Activated T-helper 17 cell treated with anti-CD3 and anti-CD28 coated beads, Interleukin-2, amount 50 U/mL, for 72 hours (primary cell): ENCODE measurements around the gene MGAT5B. TPM values are rescaled to one million over a fixed set of nuclear protein-coding genes. Genes with fewer than 3 reads are reported as not detected.

Source experiments
- ATAC-seq: fragments of 150-1000 bp; cut with Tn5 transposase; replicated peaks from 2 replicates; pipeline ENCODE4 v1.10.0; 2021; ENCODE audit warnings: mild to moderate bottlenecking, moderate library complexity
- H3K27ac Mint-ChIP-seq: one replicate; pipeline ENCODE4 v1.8.0; 2022; ENCODE audit warnings: mixed read lengths
- H3K27me3 Mint-ChIP-seq: one replicate; pipeline ENCODE4 v1.8.0; 2022; ENCODE audit warnings: mixed read lengths
- H3K36me3 Mint-ChIP-seq: one replicate; pipeline ENCODE4 v1.8.0; 2022; ENCODE audit warnings: low read depth, mild to moderate bottlenecking, mixed read lengths
- H3K4me1 Mint-ChIP-seq: one replicate; pipeline ENCODE4 v1.8.0; 2022; ENCODE audit warnings: mixed read lengths
- H3K4me3 Mint-ChIP-seq: one replicate; pipeline ENCODE4 v1.8.0; 2022; ENCODE audit warnings: mild to moderate bottlenecking, mixed read lengths
- H3K9me3 Mint-ChIP-seq: one replicate; pipeline ENCODE4 v1.8.0; 2022; ENCODE audit warnings: mixed read lengths
- total RNA-seq, 2 donors: library from RNA; stranded (reverse); gene quantifications; one replicate each; pipeline ENCODE4 v1.2.3, GENCODE V29; 2022

MGAT5B gene
- total RNA-seq, 2 donors from 2014 or later = 0.16 to 0.39 TPM

DNA sequence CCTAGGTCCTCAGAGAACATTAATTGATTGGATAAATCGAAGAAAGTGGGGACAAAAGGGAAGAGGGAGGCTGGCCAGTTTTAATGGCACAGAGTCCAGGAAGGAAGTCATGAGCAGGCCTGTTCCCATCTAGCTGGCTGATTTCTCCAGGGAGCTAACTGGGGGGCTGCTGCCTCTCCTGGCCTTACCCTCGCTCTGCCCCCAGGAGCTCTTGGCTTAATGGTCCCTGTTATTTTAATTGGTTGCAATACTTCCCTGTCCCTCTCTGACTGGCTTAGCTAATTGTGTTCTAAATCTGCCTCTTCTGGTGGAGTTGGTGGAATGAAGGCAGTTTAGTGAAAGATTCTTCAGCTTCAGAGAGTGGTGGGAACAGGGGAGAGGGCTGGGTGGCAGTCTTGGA, 61.4 kb downstream of the MGAT5B start:
- Mint-ChIP-seq H3K9me3 (no peaks in the 10 kb centered on the region), H3K27ac (no peak overlapping the region), H3K36me3 (no peaks in the 10 kb centered on the region), H3K4me3 (no peak overlapping the region), H3K4me1 (no peaks in the 10 kb centered on the region), H3K27me3 (no peaks in the 10 kb centered on the region)
- ATAC-seq = no peak

DNA sequence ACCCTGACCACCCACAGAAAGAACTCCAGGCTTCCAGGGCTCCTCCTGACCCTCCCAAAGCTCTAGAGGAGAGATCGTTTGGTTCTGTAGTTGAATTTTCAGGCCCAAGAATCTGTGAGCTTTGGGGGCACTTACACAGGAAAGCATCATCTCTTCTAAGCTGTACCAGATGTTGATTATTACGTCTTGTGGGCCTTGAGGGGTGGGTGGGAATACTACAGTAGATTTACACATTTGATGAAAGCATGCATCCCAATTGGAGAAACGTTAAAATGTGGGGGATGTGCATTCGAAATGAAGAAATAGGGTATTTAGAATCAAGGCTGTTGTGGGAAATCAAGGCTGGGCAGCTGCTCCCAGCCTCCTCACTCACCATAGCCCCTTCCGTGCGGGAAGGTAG, 61.9 kb downstream of the MGAT5B start:
- Mint-ChIP-seq H3K9me3 (no peaks in the 10 kb centered on the region), H3K36me3 (no peaks in the 10 kb centered on the region), H3K4me3 (no peak overlapping the region), H3K27ac (no peak overlapping the region), H3K27me3 (no peaks in the 10 kb centered on the region), H3K4me1 (no peaks in the 10 kb centered on the region)
- ATAC-seq = no peak

- H3K9me3 Mint-ChIP-seq = no peaks in the 10 kb centered on the region
- no peak overlapping the region for H3K4me3 Mint-ChIP-seq
- H3K27me3 Mint-ChIP-seq = peaks cover 5% of the 10 kb centered on the region
- H3K4me1 Mint-ChIP-seq = no peaks in the 10 kb centered on the region
- no peak overlapping the region for H3K27ac Mint-ChIP-seq
- no peaks in the 10 kb centered on the region for H3K36me3 Mint-ChIP-seq
- ATAC-seq = no peak
These were observed 64.5 kb downstream of the MGAT5B start for GRCh38 chr17:76932402-76933333.

GRCh38 chr17:76934561-76935320, 66.5 kb downstream of the MGAT5B start:
- Mint-ChIP-seq H3K36me3 (no peaks in the 10 kb centered on the region), H3K27me3 (peaks cover 5% of the 10 kb centered on the region), H3K27ac (peak overlapping the region; percentile 22), H3K9me3 (no peaks in the 10 kb centered on the region), H3K4me1 (no peaks in the 10 kb centered on the region), H3K4me3 (no peak overlapping the region)
- no peak for ATAC-seq

GRCh38 chr17:76935331-76935730, 67.1 kb downstream of the MGAT5B start:
- no peaks in the 10 kb centered on the region for H3K36me3 Mint-ChIP-seq
- H3K27me3 Mint-ChIP-seq = peaks cover 5% of the 10 kb centered on the region
- H3K27ac Mint-ChIP-seq = no peak overlapping the region
- no peaks in the 10 kb centered on the region for H3K4me1 Mint-ChIP-seq
- H3K9me3 Mint-ChIP-seq = no peaks in the 10 kb centered on the region
- no peak overlapping the region for H3K4me3 Mint-ChIP-seq
- no peak for ATAC-seq

- no peak for ATAC-seq
- no peak overlapping the region for H3K4me3 Mint-ChIP-seq
- no peaks in the 10 kb centered on the region for H3K9me3 Mint-ChIP-seq
- H3K27me3 Mint-ChIP-seq = peaks cover 5% of the 10 kb centered on the region
- H3K27ac Mint-ChIP-seq = no peak overlapping the region
- no peaks in the 10 kb centered on the region for H3K36me3 Mint-ChIP-seq
- no peaks in the 10 kb centered on the region for H3K4me1 Mint-ChIP-seq
These were observed 69.0 kb downstream of the MGAT5B start for GRCh38 chr17:76937238-76937637.

- peaks cover 5% of the 10 kb centered on the region for H3K27me3 Mint-ChIP-seq
- H3K9me3 Mint-ChIP-seq = no peaks in the 10 kb centered on the region
- no peaks in the 10 kb centered on the region for H3K36me3 Mint-ChIP-seq
These were observed 69.8 kb downstream of the MGAT5B start for GRCh38 chr17:76938009-76938408.

GRCh38 chr17:76940295-76940694, 72.1 kb downstream of the MGAT5B start:
- no peaks in the 10 kb centered on the region for H3K4me1 Mint-ChIP-seq

More at GRCh38 chr17:76938009-76938408, 69.8 kb downstream of the MGAT5B start:
- Mint-ChIP-seq H3K27ac (no peak overlapping the region), H3K4me1 (no peaks in the 10 kb centered on the region), H3K4me3 (no peak overlapping the region)
- ATAC-seq = no peak

DNA sequence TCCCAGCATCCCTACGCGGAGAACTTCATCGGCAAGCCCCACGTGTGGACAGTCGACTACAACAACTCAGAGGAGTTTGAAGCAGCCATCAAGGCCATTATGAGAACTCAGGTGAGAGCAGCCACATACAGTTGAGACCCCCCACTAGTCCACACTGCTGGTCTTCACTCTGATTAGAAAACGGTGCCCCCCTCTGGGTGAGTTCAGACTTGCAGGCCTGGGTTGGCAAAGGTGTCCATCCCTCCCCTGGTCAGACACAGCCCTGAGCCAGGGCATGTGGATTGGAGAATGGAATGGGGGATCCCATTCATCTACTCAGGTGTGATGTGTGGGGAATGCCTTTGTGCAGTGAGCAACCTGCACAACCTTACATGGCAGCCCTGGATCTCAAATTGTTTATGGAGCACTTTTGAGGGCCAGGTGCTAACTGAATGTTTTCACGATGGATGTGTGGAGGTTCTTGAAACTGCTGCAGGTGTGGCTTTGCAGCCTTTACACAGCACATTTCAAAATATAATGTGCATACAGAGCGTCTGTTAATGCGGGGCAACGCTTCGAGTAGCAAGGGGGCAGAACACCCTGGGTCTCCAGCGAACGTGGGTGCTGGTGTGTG, 72.6 kb downstream of the MGAT5B start:
- Mint-ChIP-seq H3K36me3 (no peaks in the 10 kb centered on the region), H3K9me3 (no peaks in the 10 kb centered on the region), H3K27ac (no peak overlapping the region), H3K4me1 (no peaks in the 10 kb centered on the region), H3K27me3 (peaks cover 5% of the 10 kb centered on the region), H3K4me3 (no peak overlapping the region)
- ATAC-seq = no peak

More at GRCh38 chr17:76940295-76940694, 72.1 kb downstream of the MGAT5B start:
- ATAC-seq = no peak
- no peaks in the 10 kb centered on the region for H3K9me3 Mint-ChIP-seq
- no peak overlapping the region for H3K4me3 Mint-ChIP-seq
- no peaks in the 10 kb centered on the region for H3K36me3 Mint-ChIP-seq
- no peak overlapping the region for H3K27ac Mint-ChIP-seq
- H3K27me3 Mint-ChIP-seq = peaks cover 5% of the 10 kb centered on the region

DNA sequence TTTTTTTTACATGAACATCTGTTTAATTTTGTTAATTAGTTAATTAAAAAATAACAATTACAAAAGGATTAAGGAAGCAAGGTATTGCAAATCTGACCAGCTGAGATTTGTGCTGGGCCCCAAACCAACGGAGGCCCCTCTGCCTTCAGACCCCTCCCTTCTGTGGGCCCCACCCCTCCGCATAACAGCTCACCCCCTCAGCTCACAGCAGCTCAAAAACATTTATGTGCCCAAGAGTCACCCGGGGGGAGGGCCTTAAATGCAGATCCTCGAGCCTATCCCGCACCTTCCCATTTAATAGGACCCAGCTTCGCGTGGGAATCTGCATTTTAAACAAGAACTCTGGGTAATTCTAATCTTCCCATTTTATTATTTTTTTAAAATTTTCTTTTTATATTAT, 75.0 kb downstream of the MGAT5B start:
- H3K36me3 Mint-ChIP-seq = no peaks in the 10 kb centered on the region
- no peak overlapping the region for H3K4me3 Mint-ChIP-seq
- H3K27ac Mint-ChIP-seq = no peak overlapping the region
- no peaks in the 10 kb centered on the region for H3K4me1 Mint-ChIP-seq
- ATAC-seq = no peak
- H3K27me3 Mint-ChIP-seq = no peaks in the 10 kb centered on the region
- no peaks in the 10 kb centered on the region for H3K9me3 Mint-ChIP-seq

- Mint-ChIP-seq H3K4me3 (no peak overlapping the region), H3K36me3 (no peaks in the 10 kb centered on the region)
- no peak for ATAC-seq
These were observed 75.6 kb downstream of the MGAT5B start for GRCh38 chr17:76943781-76944213.

DNA sequence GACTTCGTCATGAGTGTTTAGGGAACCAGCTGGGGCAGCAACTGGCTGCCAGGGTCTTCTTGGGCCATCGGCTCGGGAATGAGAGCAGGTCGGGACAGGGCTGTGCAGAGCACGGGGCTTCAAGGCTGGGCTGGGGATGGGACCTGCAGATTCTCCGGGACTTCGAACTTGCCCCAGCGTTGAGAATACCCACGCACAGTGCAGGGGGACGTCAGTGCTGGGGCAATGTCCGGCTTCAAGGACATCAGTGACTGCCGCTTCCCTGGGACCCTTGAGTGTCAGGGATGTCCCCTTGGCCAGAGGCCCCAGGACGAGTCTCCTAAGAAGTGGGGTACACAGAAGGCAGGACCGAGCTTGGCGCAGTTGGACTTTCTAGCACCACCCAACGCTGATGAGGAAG, 76.3 kb downstream of the MGAT5B start:
- no peaks in the 10 kb centered on the region for H3K9me3 Mint-ChIP-seq
- H3K4me1 Mint-ChIP-seq = no peaks in the 10 kb centered on the region
- no peak for ATAC-seq
- H3K4me3 Mint-ChIP-seq = no peak overlapping the region
- H3K27ac Mint-ChIP-seq = no peak overlapping the region
- no peaks in the 10 kb centered on the region for H3K27me3 Mint-ChIP-seq
- no peaks in the 10 kb centered on the region for H3K36me3 Mint-ChIP-seq

More at GRCh38 chr17:76943781-76944213, 75.6 kb downstream of the MGAT5B start:
- no peaks in the 10 kb centered on the region for H3K4me1 Mint-ChIP-seq
- no peaks in the 10 kb centered on the region for H3K27me3 Mint-ChIP-seq
- no peaks in the 10 kb centered on the region for H3K9me3 Mint-ChIP-seq
- no peak overlapping the region for H3K27ac Mint-ChIP-seq

- Mint-ChIP-seq H3K4me1 (no peaks in the 10 kb centered on the region), H3K4me3 (no peak overlapping the region), H3K27ac (no peak overlapping the region), H3K9me3 (no peaks in the 10 kb centered on the region), H3K27me3 (no peaks in the 10 kb centered on the region), H3K36me3 (no peaks in the 10 kb centered on the region)
- ATAC-seq = no peak
These were observed 78.0 kb downstream of the MGAT5B start for GRCh38 chr17:76946111-76946771.

DNA sequence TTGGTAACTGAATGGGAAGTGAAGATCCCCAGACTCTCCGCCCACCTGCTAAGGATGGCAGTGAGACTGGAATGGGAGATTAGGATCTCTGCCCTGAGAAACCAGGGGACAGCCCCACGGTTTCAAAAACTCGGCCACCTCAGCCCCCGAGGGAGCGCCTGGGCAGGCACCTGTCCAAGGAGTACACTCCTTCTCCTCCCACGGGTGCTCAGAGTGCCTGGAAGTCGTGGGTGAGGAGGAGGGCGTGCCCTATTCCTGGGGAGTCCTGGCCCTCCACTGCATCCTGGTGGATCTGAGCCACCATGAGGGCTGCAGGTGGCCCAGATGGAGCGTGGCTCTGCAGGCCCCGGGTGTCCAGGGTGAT, 78.5 kb downstream of the MGAT5B start:
- Mint-ChIP-seq H3K4me3 (no peak overlapping the region), H3K9me3 (no peaks in the 10 kb centered on the region), H3K36me3 (no peaks in the 10 kb centered on the region), H3K27me3 (no peaks in the 10 kb centered on the region), H3K4me1 (no peaks in the 10 kb centered on the region), H3K27ac (no peak overlapping the region)
- no peak for ATAC-seq
